HAP-1 (cell line): ENCODE data around the gene THRA.

Experiments used
- DNase-seq, 2 experiments: peaks; one replicate each; pipeline ENCODE4 v3.0.0-alpha.2; 2016 to 2020; ENCODE audit warnings: low spot score in 2 of 2
- H3K27me3 ChIP-seq: fragments of 250-450 bp; sonication (Bioruptor Pico); 2 replicates; pipeline ENCODE4 v1.5.1; 2020; ENCODE audit warnings: low read depth, mild to moderate bottlenecking, moderate library complexity
- H3K36me3 ChIP-seq: fragments of 250-450 bp; sonication (Bioruptor Pico); replicated peaks from 2 replicates; pipeline ENCODE4 v1.5.1; 2020; ENCODE audit warnings: mild to moderate bottlenecking
- H3K4me1 ChIP-seq: fragments of 250-450 bp; sonication (Bioruptor Pico); 2 replicates; pipeline ENCODE4 v1.5.1; 2020; ENCODE audit warnings: mild to moderate bottlenecking
- H3K4me3 ChIP-seq: fragments of 250-450 bp; sonication (Bioruptor Pico); 2 replicates; pipeline ENCODE4 v1.5.1; 2020; ENCODE audit warnings: mild to moderate bottlenecking, moderate library complexity
- H3K9me3 ChIP-seq: fragments of 250-450 bp; sonication (Bioruptor Pico); 2 replicates; pipeline ENCODE4 v1.5.1; 2020; ENCODE audit warnings: mild to moderate bottlenecking, moderate library complexity
- in situ Hi-C: fragments of 300-500 bp; cut with MboI; formaldehyde crosslinking; loops from 3 replicates; pipeline ENCODE4 v1.14.3; 2020; ENCODE audit warnings: low sequenced_read_pairs, inconsistent platforms, mixed read lengths

Gene THRA

DNA sequence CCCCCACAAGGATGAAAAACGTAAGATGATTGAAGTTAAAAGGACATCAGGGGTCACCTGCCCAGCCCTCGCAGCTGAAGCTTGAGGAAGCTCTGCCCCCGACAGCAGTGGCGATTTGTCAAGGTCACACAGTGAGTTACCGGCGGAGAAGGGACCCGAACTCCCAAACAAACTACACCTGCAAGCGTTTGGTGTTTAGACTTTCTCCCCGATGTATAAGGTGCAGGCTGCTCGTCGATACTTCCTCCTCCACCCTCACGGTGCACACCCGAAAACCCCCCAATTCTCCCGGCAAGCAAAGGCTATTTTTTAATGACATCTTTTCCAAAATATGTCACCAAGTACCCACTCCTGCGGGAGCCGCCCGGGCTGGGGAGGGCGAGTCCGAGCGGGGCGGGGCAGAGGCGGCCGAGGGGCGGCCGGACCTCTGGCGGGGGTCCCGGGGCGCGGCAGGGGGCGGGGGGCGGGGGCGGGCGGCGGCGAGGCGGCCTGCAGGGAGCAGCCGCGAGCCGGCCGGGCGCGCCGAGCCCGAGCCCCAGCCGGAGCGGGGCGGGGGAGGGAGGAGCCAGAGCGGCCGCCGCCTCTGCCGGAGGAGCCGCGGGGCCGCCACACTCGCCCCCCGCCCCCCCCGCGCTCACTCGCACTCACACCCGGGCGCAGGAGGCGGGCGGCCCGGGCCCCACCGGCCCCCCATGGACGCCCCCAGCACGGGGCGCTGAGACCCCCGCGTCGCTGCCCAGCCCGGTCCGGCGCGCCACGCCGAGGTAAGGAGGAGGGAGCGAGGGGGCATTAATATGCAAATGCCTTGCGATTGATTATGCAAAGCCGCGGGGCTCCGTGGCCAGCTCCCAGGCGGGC, at the start of gene THRA:
Gene THRA, plus strand, starts transcription at position 637 of the 858 bp plus-strand sequence. CDS start 11,524 bp downstream, outside the sequence.
- no peaks in the 10 kb centered on the region for H3K27me3 ChIP-seq
- peaks cover 30% of the 10 kb centered on the region for H3K4me1 ChIP-seq
- DNase-seq: peak; percentile 69 to 77
- in situ Hi-C loops: no loop called here
- H3K4me3 ChIP-seq: peak within 1 kb of the TSS; percentile 94
- H3K9me3 ChIP-seq: no peaks in the 10 kb centered on the region
- H3K36me3 ChIP-seq: no peaks in the 10 kb centered on the region

DNA sequence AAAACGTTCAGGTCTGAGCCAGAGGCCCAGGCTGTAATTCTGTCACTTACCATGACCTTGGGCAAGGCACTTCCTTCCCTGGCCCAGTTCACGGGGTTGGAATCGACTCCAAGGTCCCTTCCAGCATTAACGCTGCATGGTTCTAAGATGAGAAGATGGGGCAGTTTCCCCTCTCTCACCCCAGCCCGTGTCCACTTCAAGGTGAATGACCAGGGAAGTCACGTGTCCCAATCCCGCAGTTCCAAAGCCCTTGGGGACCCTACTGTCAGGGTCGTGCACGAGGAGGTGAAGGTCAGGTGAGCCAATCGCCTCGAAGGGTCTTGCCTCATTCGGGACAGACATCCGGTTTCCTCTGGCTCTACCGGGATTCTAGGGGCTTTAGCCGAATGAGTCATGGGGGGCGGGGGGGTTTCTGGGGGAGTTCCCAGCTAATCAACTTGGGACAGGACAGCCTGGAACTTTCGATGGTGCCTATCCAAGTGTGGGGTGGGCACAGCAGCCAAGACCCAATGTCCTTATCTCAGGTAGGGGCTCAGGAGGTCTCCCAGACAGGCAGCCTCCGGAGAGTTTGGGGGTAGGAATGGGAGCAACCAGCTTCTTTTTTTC, 48.3 kb upstream of the THRA start:
- in situ Hi-C loops: loop anchor here (5.0 kb wide), 1 partner anchor 73 kb away; no protein-coding TSS in a partner anchor
- Histone ChIP-seq H3K4me3 (no peak overlapping the region), H3K27me3 (no peaks in the 10 kb centered on the region), H3K36me3 (peaks cover 5% of the 10 kb centered on the region), H3K4me1 (0 out of 2 replicates have a peak, but pooled peaks cover 5% of the 10 kb centered on the region), H3K9me3 (no peaks in the 10 kb centered on the region)
- DNase-seq: no peak

DNA sequence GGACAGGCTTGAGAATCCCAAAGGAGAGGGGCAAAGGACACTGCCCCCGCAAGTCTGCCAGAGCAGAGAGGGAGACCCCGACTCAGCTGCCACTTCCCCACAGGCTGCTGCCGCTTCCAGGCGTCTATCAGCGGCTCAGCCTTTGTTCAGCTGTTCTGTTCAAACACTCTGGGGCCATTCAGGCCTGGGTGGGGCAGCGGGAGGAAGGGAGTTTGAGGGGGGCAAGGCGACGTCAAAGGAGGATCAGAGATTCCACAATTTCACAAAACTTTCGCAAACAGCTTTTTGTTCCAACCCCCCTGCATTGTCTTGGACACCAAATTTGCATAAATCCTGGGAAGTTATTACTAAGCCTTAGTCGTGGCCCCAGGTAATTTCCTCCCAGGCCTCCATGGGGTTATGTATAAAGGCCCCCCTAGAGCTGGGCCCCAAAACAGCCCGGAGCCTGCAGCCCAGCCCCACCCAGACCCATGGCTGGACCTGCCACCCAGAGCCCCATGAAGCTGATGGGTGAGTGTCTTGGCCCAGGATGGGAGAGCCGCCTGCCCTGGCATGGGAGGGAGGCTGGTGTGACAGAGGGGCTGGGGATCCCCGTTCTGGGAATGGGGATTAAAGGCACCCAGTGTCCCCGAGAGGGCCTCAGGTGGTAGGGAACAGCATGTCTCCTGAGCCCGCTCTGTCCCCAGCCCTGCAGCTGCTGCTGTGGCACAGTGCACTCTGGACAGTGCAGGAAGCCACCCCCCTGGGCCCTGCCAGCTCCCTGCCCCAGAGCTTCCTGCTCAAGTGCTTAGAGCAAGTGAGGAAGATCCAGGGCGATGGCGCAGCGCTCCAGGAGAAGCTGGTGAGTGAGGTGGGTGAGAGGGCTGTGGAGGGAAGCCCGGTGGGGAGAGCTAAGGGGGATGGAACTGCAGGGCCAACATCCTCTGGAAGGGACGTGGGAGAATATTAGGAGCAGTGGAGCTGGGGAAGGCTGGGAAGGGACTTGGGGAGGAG, 47.5 kb upstream of the THRA start, which contains the start of gene CSF3:
Gene CSF3, plus strand, starts transcription at position 436 of the 993 bp plus-strand sequence. Its CDS starts 35 bp downstream, at position 471.
- in situ Hi-C loops: no loop called here
- Histone ChIP-seq H3K4me1 (0 out of 2 replicates have a peak, but pooled peaks cover 5% of the 10 kb centered on the region), H3K4me3 (no peak within 1 kb of the TSS), H3K9me3 (no peaks in the 10 kb centered on the region), H3K36me3 (peaks cover 13% of the 10 kb centered on the region), H3K27me3 (no peaks in the 10 kb centered on the region)
- DNase-seq: no peak

- Histone ChIP-seq H3K9me3 (no peaks in the 10 kb centered on the region), H3K4me3 (no peak overlapping the region), H3K36me3 (peaks cover 23% of the 10 kb centered on the region), H3K27me3 (no peaks in the 10 kb centered on the region), H3K4me1 (0 out of 2 replicates have a peak, but pooled peaks cover 5% of the 10 kb centered on the region)
- in situ Hi-C loops: no loop called here
- no peak for DNase-seq
Observed at GRCh38 chr17:40015998-40016985, 46.5 kb upstream of the THRA start.

DNA sequence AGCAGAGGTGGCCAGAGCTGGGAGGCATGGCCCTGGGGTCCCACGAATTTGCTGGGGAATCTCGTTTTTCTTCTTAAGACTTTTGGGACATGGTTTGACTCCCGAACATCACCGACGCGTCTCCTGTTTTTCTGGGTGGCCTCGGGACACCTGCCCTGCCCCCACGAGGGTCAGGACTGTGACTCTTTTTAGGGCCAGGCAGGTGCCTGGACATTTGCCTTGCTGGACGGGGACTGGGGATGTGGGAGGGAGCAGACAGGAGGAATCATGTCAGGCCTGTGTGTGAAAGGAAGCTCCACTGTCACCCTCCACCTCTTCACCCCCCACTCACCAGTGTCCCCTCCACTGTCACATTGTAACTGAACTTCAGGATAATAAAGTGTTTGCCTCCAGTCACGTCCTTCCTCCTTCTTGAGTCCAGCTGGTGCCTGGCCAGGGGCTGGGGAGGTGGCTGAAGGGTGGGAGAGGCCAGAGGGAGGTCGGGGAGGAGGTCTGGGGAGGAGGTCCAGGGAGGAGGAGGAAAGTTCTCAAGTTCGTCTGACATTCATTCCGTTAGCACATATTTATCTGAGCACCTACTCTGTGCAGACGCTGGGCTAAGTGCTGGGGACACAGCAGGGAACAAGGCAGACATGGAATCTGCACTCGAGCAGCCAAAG, 45.2 kb upstream of the THRA start:
- peaks cover 36% of the 10 kb centered on the region for H3K36me3 ChIP-seq
- H3K4me1 ChIP-seq: 0 out of 2 replicates have a peak, but pooled peaks cover 5% of the 10 kb centered on the region

GRCh38 chr17:40018211-40019121, 44.3 kb upstream of the THRA start:
- no peaks in the 10 kb centered on the region for H3K27me3 ChIP-seq
- H3K4me3 ChIP-seq: no peak overlapping the region
- H3K4me1 ChIP-seq: 0 out of 2 replicates have a peak, but pooled peaks cover 5% of the 10 kb centered on the region
- no peak for DNase-seq
- H3K36me3 ChIP-seq: peaks cover 41% of the 10 kb centered on the region
- in situ Hi-C loops: no loop called here
- H3K9me3 ChIP-seq: no peaks in the 10 kb centered on the region

More for the DNA sequence above, 45.2 kb upstream of the THRA start:
- Histone ChIP-seq H3K9me3 (no peaks in the 10 kb centered on the region), H3K27me3 (no peaks in the 10 kb centered on the region), H3K4me3 (no peak overlapping the region)
- in situ Hi-C loops: no loop called here
- DNase-seq: no peak

GRCh38 chr17:40019140-40019991, 43.4 kb upstream of the THRA start:
- Histone ChIP-seq H3K4me1 (0 out of 2 replicates have a peak, but pooled peaks cover 5% of the 10 kb centered on the region), H3K9me3 (no peaks in the 10 kb centered on the region), H3K27me3 (no peaks in the 10 kb centered on the region), H3K4me3 (no peak overlapping the region), H3K36me3 (peaks cover 41% of the 10 kb centered on the region)
- no peak for DNase-seq
- in situ Hi-C loops: no loop called here

DNA sequence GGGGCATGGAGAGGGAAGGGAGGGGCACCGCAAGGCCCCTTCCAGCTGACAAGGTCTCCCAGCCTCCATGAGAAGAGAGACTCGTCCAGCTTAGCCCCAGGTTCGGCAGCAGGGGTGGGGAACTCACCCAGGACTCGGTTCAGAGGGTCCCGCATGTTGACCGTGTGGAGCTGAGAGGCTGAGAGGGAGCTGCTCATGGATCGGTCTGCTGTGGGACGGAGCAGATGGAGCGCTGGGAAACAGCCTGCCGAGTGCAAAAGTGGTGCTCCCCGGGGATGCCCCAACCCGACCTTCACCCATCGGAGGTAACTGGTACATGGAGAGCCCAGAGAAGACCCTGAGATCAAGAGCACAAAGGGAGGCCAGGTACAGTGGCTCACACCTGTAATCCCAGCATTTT, 42.6 kb upstream of the THRA start:
- in situ Hi-C loops: loop anchor here (10.0 kb wide), 1 partner anchor 275 kb away; no protein-coding TSS in a partner anchor
- peaks cover 49% of the 10 kb centered on the region for H3K36me3 ChIP-seq

GRCh38 chr17:40021451-40021971, 41.3 kb upstream of the THRA start:
- Histone ChIP-seq H3K27me3 (no peaks in the 10 kb centered on the region), H3K4me1 (no peaks in the 10 kb centered on the region), H3K4me3 (no peak overlapping the region), H3K9me3 (no peaks in the 10 kb centered on the region), H3K36me3 (peaks cover 63% of the 10 kb centered on the region)
- in situ Hi-C loops: loop anchor here (10.0 kb wide), 1 partner anchor 273 kb away; no protein-coding TSS in a partner anchor
- DNase-seq: no peak

More for the DNA sequence above, 42.6 kb upstream of the THRA start:
- Histone ChIP-seq H3K9me3 (no peaks in the 10 kb centered on the region), H3K4me3 (no peak overlapping the region), H3K27me3 (no peaks in the 10 kb centered on the region), H3K4me1 (0 out of 2 replicates have a peak, but pooled peaks cover 1% of the 10 kb centered on the region)
- DNase-seq: no peak

- no peak for DNase-seq
- in situ Hi-C loops: loop anchor here (10.0 kb wide), 1 partner anchor 272 kb away; no protein-coding TSS in a partner anchor
- H3K27me3 ChIP-seq: no peaks in the 10 kb centered on the region
- no peak overlapping the region for H3K4me3 ChIP-seq
- peaks cover 73% of the 10 kb centered on the region for H3K36me3 ChIP-seq
- no peaks in the 10 kb centered on the region for H3K4me1 ChIP-seq
- H3K9me3 ChIP-seq: no peaks in the 10 kb centered on the region
Observed at GRCh38 chr17:40022497-40022896, 40.3 kb upstream of the THRA start.
